ENCODE results near the gene APOBEC4.

GRCh38 chr1:183645531-183645930 lies 7.6 kb downstream of the APOBEC4 start:
- TF ChIP-seq POLR2A (IDR thresholded peaks at IDR 0.05) (no peak), POLR2AphosphoS5 (IDR thresholded peaks at IDR 0.05) (no peak)

Measured in gastroesophageal sphincter (tissue), 2 donors.